GM19035 (cell line): Measurements from ENCODE around the gene ARHGEF25.

Experiments
- ATAC-seq: cut with Tn5 transposase; IDR thresholded peaks from one replicate; pipeline ENCODE4 v1.9.1; 2021; ENCODE audit not compliant: unreplicated experiment

The ARHGEF25 gene

GRCh38 chr12:57620936-57621496 lies 9.8 kb downstream of the ARHGEF25 start:
- no peak for ATAC-seq

- no peak for ATAC-seq
Observed at GRCh38 chr12:57621497-57622292, 10.5 kb downstream of the ARHGEF25 start.

- ATAC-seq = no peak
Observed at GRCh38 chr12:57622293-57623245, 11.3 kb downstream of the ARHGEF25 start.

- no peak for ATAC-seq
Observed at GRCh38 chr12:57623385-57623784, 12.2 kb downstream of the ARHGEF25 start.

- no peak for ATAC-seq
Observed at GRCh38 chr12:57623811-57624390, 12.7 kb downstream of the ARHGEF25 start.

- no peak for ATAC-seq
Observed at GRCh38 chr12:57624441-57625220, 13.4 kb downstream of the ARHGEF25 start.

GRCh38 chr12:57625261-57626032 lies 14.2 kb downstream of the ARHGEF25 start:
- ATAC-seq = no peak

GRCh38 chr12:57626111-57626920 lies 15.1 kb downstream of the ARHGEF25 start:
- ATAC-seq = no peak

GRCh38 chr12:57626921-57627445 lies 15.7 kb downstream of the ARHGEF25 start:
- no peak for ATAC-seq

- ATAC-seq = no peak
Observed at GRCh38 chr12:57627501-57628279, 16.5 kb downstream of the ARHGEF25 start.

- ATAC-seq = no peak
Observed at GRCh38 chr12:57628280-57629191, 17.3 kb downstream of the ARHGEF25 start.

- ATAC-seq = no peak
Observed at GRCh38 chr12:57629897-57630471, 18.7 kb downstream of the ARHGEF25 start.

- ATAC-seq = no peak
Observed at GRCh38 chr12:57630891-57631433, 19.7 kb downstream of the ARHGEF25 start.

- no peak for ATAC-seq
Observed at GRCh38 chr12:57631566-57632072, 20.4 kb downstream of the ARHGEF25 start.

GRCh38 chr12:57632073-57632957 lies 21.1 kb downstream of the ARHGEF25 start:
- peak; percentile 14 for ATAC-seq
